Astrocyte of the cerebellum (primary cell): ENCODE measurements around the gene VPS26C.
A peak's percentile ranks its signal among the peaks of the same experiment; 100 is the strongest.

Source experiments
- DNase-seq: peaks from one replicate; pipeline ENCODE4 v3.0.0-alpha.2; 2011; ENCODE audit warnings: low read depth
- H3K4me3 ChIP-seq: 2 replicates; pipeline ENCODE4 v1.5.1; 2011; ENCODE audit warnings: mild to moderate bottlenecking, low read depth, low read length, moderate library complexity
- CTCF ChIP-seq: IDR thresholded peaks from 2 replicates; pipeline ENCODE4 v1.5.1; 2012; ENCODE audit warnings: low read length, low read depth, moderate library complexity, mild to moderate bottlenecking; ENCODE audit errors: missing control alignments
- in situ Hi-C: cut with HindIII; loops from 2 replicates; pipeline ENCODE4 v1.10.0; 2017; ENCODE audit warnings: low sequenced_read_pairs

Gene VPS26C

GRCh38 chr21:37263827-37264600 lies 3.1 kb downstream of the VPS26C start:
- no peak for DNase-seq
- in situ Hi-C loops: no loop called here

GRCh38 chr21:37259426-37259825 lies 7.7 kb downstream of the VPS26C start:
- in situ Hi-C loops: no loop called here

More at GRCh38 chr21:37263827-37264600, 3.1 kb downstream of the VPS26C start:
- no peak overlapping the region for H3K4me3 ChIP-seq
- TF ChIP-seq CTCF: no peak

GRCh38 chr21:37257967-37258877 lies 8.9 kb downstream of the VPS26C start:
- peak; percentile 4 for TF ChIP-seq CTCF
- H3K4me3 ChIP-seq: peak overlapping the region; percentile 52
- in situ Hi-C loops: no loop called here
- no peak for DNase-seq

More at GRCh38 chr21:37259426-37259825, 7.7 kb downstream of the VPS26C start:
- DNase-seq: no peak
- no peak for TF ChIP-seq CTCF
- H3K4me3 ChIP-seq: no peak overlapping the region

GRCh38 chr21:37257511-37257966 lies 9.6 kb downstream of the VPS26C start:
- no peak for DNase-seq
- no peak for TF ChIP-seq CTCF
- in situ Hi-C loops: no loop called here
- peak overlapping the region; percentile 52 for H3K4me3 ChIP-seq

- TF ChIP-seq CTCF: no peak
- DNase-seq: peak; percentile 64
- in situ Hi-C loops: no loop called here
- no peak overlapping the region for H3K4me3 ChIP-seq
These were observed 13.1 kb downstream of the VPS26C start for GRCh38 chr21:37253991-37254390.

- in situ Hi-C loops: no loop called here
- no peak for TF ChIP-seq CTCF
- DNase-seq: no peak
- H3K4me3 ChIP-seq: no peak overlapping the region
These were observed 15.9 kb downstream of the VPS26C start for GRCh38 chr21:37251294-37251634.
